Stimulated activated CD4-positive, alpha-beta T cell treated with anti-CD3 and anti-CD28 coated beads, Interleukin-15, amount 100 ng/mL, for 48 hours (primary cell): ENCODE results near the gene CSNK1G1.
"Not testable (repeated sequence)": the region's sequence is repeated elsewhere in the genome, so short reads cannot be mapped to it uniquely, and the experiment has no call there.

Experiments
- DNase-seq, 2 donors: peaks; one replicate each; pipeline ENCODE4 v3.0.0-alpha.2; 2020; ENCODE audit warnings: low read depth in 2 of 2

Gene CSNK1G1

GRCh38 chr15:64287953-64288352 lies 68.0 kb downstream of the CSNK1G1 start:
- no peak for DNase-seq

GRCh38 chr15:64286473-64286872 lies 69.5 kb downstream of the CSNK1G1 start:
- DNase-seq: no peak

GRCh38 chr15:64285871-64286270 lies 70.1 kb downstream of the CSNK1G1 start:
- DNase-seq: no peak

GRCh38 chr15:64285150-64285549 lies 70.8 kb downstream of the CSNK1G1 start:
- DNase-seq: no peak

- no peak for DNase-seq
Measured at GRCh38 chr15:64284042-64284441, 71.9 kb downstream of the CSNK1G1 start.

- no peak for DNase-seq
Measured at GRCh38 chr15:64282701-64283100, 73.3 kb downstream of the CSNK1G1 start.

GRCh38 chr15:64279131-64279530 lies 76.8 kb downstream of the CSNK1G1 start:
- no peak for DNase-seq

GRCh38 chr15:64275934-64276333 lies 80.0 kb downstream of the CSNK1G1 start:
- DNase-seq: no peak

- DNase-seq: no peak
Measured at GRCh38 chr15:64274341-64274950, 81.5 kb downstream of the CSNK1G1 start.

GRCh38 chr15:64267331-64267973 lies 88.5 kb downstream of the CSNK1G1 start:
- DNase-seq: no peak

GRCh38 chr15:64265188-64265587 lies 90.8 kb downstream of the CSNK1G1 start:
- not testable (repeated sequence) for DNase-seq

GRCh38 chr15:64264502-64264901 lies 91.5 kb downstream of the CSNK1G1 start:
- no peak for DNase-seq

- no peak for DNase-seq
Measured at GRCh38 chr15:64263567-64263966, 92.4 kb downstream of the CSNK1G1 start.

- DNase-seq: no peak
Measured at GRCh38 chr15:64256051-64256450, 99.9 kb downstream of the CSNK1G1 start.

- DNase-seq: no peak
Measured at GRCh38 chr15:64251658-64252057, 104.3 kb downstream of the CSNK1G1 start.

- DNase-seq: no peak
Measured at GRCh38 chr15:64251121-64251520, 104.9 kb downstream of the CSNK1G1 start.

GRCh38 chr15:64249883-64250575 lies 105.9 kb downstream of the CSNK1G1 start:
- no peak for DNase-seq

GRCh38 chr15:64249406-64249805 lies 106.6 kb downstream of the CSNK1G1 start:
- no peak for DNase-seq

- DNase-seq: no peak
Measured at GRCh38 chr15:64247906-64248541, 107.9 kb downstream of the CSNK1G1 start.

- no peak for DNase-seq
Measured at GRCh38 chr15:64247535-64247905, 108.5 kb downstream of the CSNK1G1 start.

- DNase-seq: peak; percentile 57 to 59
Measured at GRCh38 chr15:64246364-64247189, 109.4 kb downstream of the CSNK1G1 start.

GRCh38 chr15:64245405-64245804 lies 110.6 kb downstream of the CSNK1G1 start:
- DNase-seq: no peak
